HepG2 (cell line): ENCODE data around the gene TMTC4. TPM values are rescaled to one million over a fixed set of nuclear protein-coding genes. Genes with fewer than 3 reads are reported as not detected.

Experiments
- ATAC-seq: fragments of 200-7000 bp; cut with Tn5 transposase; 3 replicates; pipeline ENCODE4 v1.9.1; 2020; ENCODE audit warnings: mild to moderate bottlenecking, moderate library complexity
- BruUV-seq: library from RNA; stranded (reverse); fragments of 400-500 nt; replicated peaks from 2 replicates; lab custom pipeline; 2021; lab: Mats Ljungman, UMichigan
- CTCF ChIA-PET: fragments of 300-600 bp; formaldehyde crosslinking; extraction: SDS; loops from one replicate; lab custom pipeline; 2021; ENCODE audit warnings: low total read pairs, inconsistent platforms, low intra/inter-chr PET ratio; lab: Yijun Ruan, JAX
- POLR2A ChIA-PET: fragments of 350-600 bp; sonication (Branson Sonifier 250); formaldehyde crosslinking; loops from one replicate; lab custom pipeline; 2020; ENCODE audit warnings: antibody characterized with exemption, inconsistent platforms; lab: Yijun Ruan, JAX
- DNase-seq: peaks from one replicate; pipeline ENCODE4 v3.0.0-alpha.2; 2015; ENCODE audit warnings: low spot score
- FAIRE-seq: peaks from 3 replicates; lab custom pipeline; 2011; peaks lifted over from hg19 to GRCh38; lab: Jason Lieb, UNC
- H2AFZ ChIP-seq: one replicate; pipeline ENCODE4 v1.6.1; 2011; ENCODE audit warnings: low read length, inconsistent platforms
- H3K27ac ChIP-seq: fragments of 300-600 bp; 3 replicates; pipeline ENCODE4 v1.8.0; 2011; ENCODE audit warnings: mixed run types, mild to moderate bottlenecking, mixed read lengths, low read length, inconsistent platforms; ENCODE audit not compliant: insufficient read depth; ENCODE audit errors: extremely low read length
- H3K27me3 ChIP-seq, 2 experiments: fragments of 200-600 bp in 1 of 2; 2 replicates in 1 of 2; 3 replicates in 1 of 2; pipeline versions ENCODE4 v1.6.0 to v1.8.0; 2011; ENCODE audit warnings: low read length in 2 of 2, mild to moderate bottlenecking in 2 of 2, moderate library complexity in 2 of 2, inconsistent platforms in 1 of 2; ENCODE audit not compliant: insufficient read depth in 2 of 2, control insufficient read depth in 1 of 2
- H3K36me3 ChIP-seq, 2 experiments: fragments of 200-600 bp in 1 of 2; replicated peaks in 1 of 2; 2 replicates in 1 of 2; 3 replicates in 1 of 2; pipeline versions ENCODE4 v1.5.1 to v1.8.0; 2011; ENCODE audit warnings: low read length in 2 of 2, inconsistent platforms in 1 of 2; ENCODE audit not compliant: insufficient read depth in 2 of 2, control insufficient read depth in 1 of 2
- H3K4me1 ChIP-seq: 2 replicates; pipeline ENCODE4 v1.5.1; 2012; ENCODE audit warnings: low read length, inconsistent platforms; ENCODE audit not compliant: insufficient read depth
- H3K4me2 ChIP-seq: 2 replicates; pipeline ENCODE4 v1.6.0; 2011; ENCODE audit warnings: low read depth, low read length, inconsistent platforms
- H3K4me3 ChIP-seq, 3 experiments: fragments of 200-600 bp in 1 of 3; sonication (generic), shearing (Covaris generic) in 1 of 3; replicated peaks in 1 of 3; 2 replicates each; pipeline ENCODE4 v1.5.1; 2011 to 2016; ENCODE audit warnings: low read length in 3 of 3, inconsistent platforms in 2 of 3, low read depth in 2 of 3, mild to moderate bottlenecking in 2 of 3, control low read depth in 1 of 3, mixed read lengths in 1 of 3; ENCODE audit not compliant: insufficient read depth in 1 of 3
- H3K79me2 ChIP-seq: one replicate; pipeline ENCODE4 v1.6.1; 2011; ENCODE audit warnings: low read length, inconsistent platforms; ENCODE audit not compliant: insufficient read depth
- H3K9ac ChIP-seq: 2 replicates; pipeline ENCODE4 v1.6.0; 2011; ENCODE audit warnings: mild to moderate bottlenecking, low read depth, low read length, inconsistent platforms; ENCODE audit not compliant: insufficient read depth
- H3K9me3 ChIP-seq: 2 replicates; pipeline ENCODE4 v1.5.1; 2012; ENCODE audit warnings: mild to moderate bottlenecking, low read length
- H4K20me1 ChIP-seq: 2 replicates; pipeline ENCODE4 v1.6.0; 2011; ENCODE audit warnings: inconsistent platforms, mild to moderate bottlenecking, low read length, moderate library complexity; ENCODE audit not compliant: insufficient read depth
- CEBPG ChIP-seq: IDR thresholded peaks from 2 replicates; pipeline ENCODE4 v1.6.1; 2016
- GPN1 ChIP-seq: sonication (generic); formaldehyde crosslinking; IDR thresholded peaks from 2 replicates; pipeline ENCODE4 v1.5.1; 2020; ENCODE audit warnings: missing genetic modification reagents, borderline replicate concordance
- HIC2 ChIP-seq: sonication (generic); formaldehyde crosslinking; IDR thresholded peaks from 2 replicates; pipeline ENCODE4 v1.9.0; 2022; ENCODE audit warnings: low read depth, missing genetic modification reagents
- HNF4A ChIP-seq: sonication (generic); formaldehyde crosslinking; IDR thresholded peaks from 2 replicates; pipeline ENCODE4 v1.4.0; 2020; ENCODE audit warnings: missing genetic modification reagents
- IKZF5 ChIP-seq: IDR thresholded peaks from 2 replicates; pipeline ENCODE4 v1.6.1; 2018; ENCODE audit warnings: missing genetic modification reagents, mild to moderate bottlenecking, missing compliant biosample characterization
- JUND ChIP-seq: sonication (generic); formaldehyde crosslinking; IDR thresholded peaks from 2 replicates; pipeline ENCODE4 v1.8.0; 2022; ENCODE audit warnings: mild to moderate bottlenecking, missing genetic modification reagents
- KLF13 ChIP-seq: sonication (generic); formaldehyde crosslinking; IDR thresholded peaks from 2 replicates; pipeline ENCODE4 v1.4.0; 2020; ENCODE audit warnings: mild to moderate bottlenecking, missing genetic modification reagents
- KMT2B ChIP-seq: IDR thresholded peaks from 2 replicates; pipeline ENCODE4 v1.6.1; 2016; ENCODE audit warnings: missing genetic modification reagents, missing compliant biosample characterization
- SCMH1 ChIP-seq: sonication (generic); formaldehyde crosslinking; IDR thresholded peaks from 2 replicates; pipeline ENCODE4 v1.9.0; 2021; ENCODE audit warnings: missing genetic modification reagents, mild to moderate bottlenecking, borderline replicate concordance
- SMAD1 ChIP-seq: sonication (generic); formaldehyde crosslinking; IDR thresholded peaks from 2 replicates; pipeline ENCODE4 v1.4.0; 2020; ENCODE audit warnings: missing genetic modification reagents, low read depth, mild to moderate bottlenecking, borderline replicate concordance
- ZEB1 ChIP-seq: IDR thresholded peaks from 2 replicates; pipeline ENCODE4 v1.6.1; 2012; ENCODE audit warnings: mild to moderate bottlenecking, low read depth, inconsistent platforms; ENCODE audit not compliant: insufficient replicate concordance
- ZKSCAN8 ChIP-seq: IDR thresholded peaks from 2 replicates; pipeline ENCODE4 v1.6.1; 2016; ENCODE audit warnings: borderline replicate concordance, missing genetic modification reagents, missing compliant biosample characterization
- ZNF572 ChIP-seq: sonication (generic); formaldehyde crosslinking; IDR thresholded peaks from 2 replicates; pipeline ENCODE4 v1.5.1; 2020; ENCODE audit warnings: mild to moderate bottlenecking, missing genetic modification reagents
- ZNF615 ChIP-seq: sonication (generic); formaldehyde crosslinking; IDR thresholded peaks from 2 replicates; pipeline ENCODE4 v1.5.0; 2020; ENCODE audit warnings: mild to moderate bottlenecking, missing genetic modification reagents, borderline replicate concordance
- ZNF776 ChIP-seq: sonication (generic); formaldehyde crosslinking; IDR thresholded peaks from 2 replicates; pipeline ENCODE4 v1.4.0; 2020; ENCODE audit warnings: mild to moderate bottlenecking, missing genetic modification reagents
- ZSCAN31 ChIP-seq: sonication (generic); formaldehyde crosslinking; IDR thresholded peaks from 2 replicates; pipeline ENCODE4 v1.5.0; 2020; ENCODE audit warnings: low read depth, mild to moderate bottlenecking, missing genetic modification reagents
- WGBS: methylation state at CpG from one replicate; pipeline ENCODE4 v1.1.6; 2017; ENCODE audit warnings: low lambda C conversion rate; 5-methylcytosine and 5-hydroxymethylcytosine counted together
- in situ Hi-C: cut with HindIII; loops from 2 replicates; pipeline ENCODE4 v1.10.0; 2017; ENCODE audit warnings: low pct_unique_long_range_greater_than_20kb; ENCODE audit not compliant: extremely low pct_ligation_motif_present
- intact Hi-C: fragments of 100-400 bp; cut with micrococcal nuclease; formaldehyde crosslinking; loops from one replicate; pipeline ENCODE4 v1.10.0; 2022; ENCODE audit not compliant: unreplicated experiment
- polyA plus RNA-seq, 8 experiments: library from polyadenylated mRNA; depleted of rRNA in 3 of 8; stranded (reverse) in 7 of 8; unstranded in 1 of 8; fragments of >200 nt; fragmentation: Illumina TruSeq in 4 of 8; extraction: Trizol in 4 of 8; gene quantifications; 2 replicates each; pipeline versions ENCODE4 v1.2.1 to v1.2.3, GENCODE V29; 2011 to 2016; ENCODE audit warnings: low read depth in 4 of 8, missing spikeins in 1 of 8, mixed read lengths in 1 of 8; ENCODE audit not compliant: insufficient read depth in 1 of 8
- total RNA-seq, 5 experiments: library from RNA; depleted of rRNA; stranded (reverse); fragments of >200 nt; fragmentation: Illumina TruSeq; extraction: Trizol; gene quantifications; 2 replicates each; pipeline ENCODE4 v1.2.3, GENCODE V29; 2016; ENCODE audit warnings: low read depth in 1 of 5
- TF ChIP-seq, protein P1 (sequence below): sonication (generic); formaldehyde crosslinking; IDR thresholded peaks from 2 replicates; pipeline ENCODE4 v1.4.0; 2020; ENCODE audit warnings: missing genetic modification reagents
- TF ChIP-seq, protein P2 (sequence below): sonication (generic); formaldehyde crosslinking; IDR thresholded peaks from 2 replicates; pipeline ENCODE4 v1.8.0; 2022; ENCODE audit warnings: missing genetic modification reagents, mild to moderate bottlenecking, moderate library complexity, borderline replicate concordance
- TF ChIP-seq, protein P3 (sequence below): sonication (generic); formaldehyde crosslinking; IDR thresholded peaks from 2 replicates; pipeline ENCODE4 v1.5.0; 2020; ENCODE audit warnings: missing genetic modification reagents

Gene TMTC4
- total and polyA plus RNA-seq, 2 of the 13 experiments (the other 11 are each of a cell fraction or from before 2014, with no cell fraction given) = 16.0 to 22.6 TPM

DNA sequence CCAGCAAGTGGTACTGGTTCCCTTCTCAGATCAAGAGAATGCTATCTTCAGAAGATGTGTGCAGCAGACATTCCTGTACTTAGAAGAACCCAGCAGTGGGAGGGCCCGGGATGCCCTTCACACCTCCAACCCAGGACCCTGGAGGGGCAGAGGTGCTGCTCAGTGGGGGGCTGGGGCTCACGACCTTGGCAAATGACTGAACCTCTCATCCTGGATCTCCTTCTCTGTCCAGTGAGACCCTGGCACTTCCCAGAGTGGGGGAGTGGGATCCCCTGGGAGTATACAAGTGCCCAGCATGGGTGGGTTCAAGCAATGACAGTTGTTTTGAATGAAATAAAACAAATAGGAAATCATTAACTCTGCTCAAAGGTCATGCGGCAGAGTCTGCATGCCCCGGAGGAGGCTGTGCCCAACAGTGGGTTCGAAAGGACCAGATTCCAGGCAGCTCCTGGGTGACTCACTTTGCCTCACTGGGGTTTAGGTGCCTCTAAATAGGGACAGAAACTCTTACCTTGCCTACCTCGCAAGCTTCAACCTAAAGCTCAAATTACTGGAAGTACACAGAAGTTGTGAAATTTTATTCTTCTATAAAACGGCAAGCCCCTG lies 112.9 kb downstream of the TMTC4 start (continued):
- 0 out of 2 replicates have a peak, but pooled peaks have one; percentile 14 for TF ChIP-seq IKZF5
- TF ChIP-seq ZNF776 (CRISPR knock-in tag) = no peak
- TF ChIP-seq, protein P1, sequence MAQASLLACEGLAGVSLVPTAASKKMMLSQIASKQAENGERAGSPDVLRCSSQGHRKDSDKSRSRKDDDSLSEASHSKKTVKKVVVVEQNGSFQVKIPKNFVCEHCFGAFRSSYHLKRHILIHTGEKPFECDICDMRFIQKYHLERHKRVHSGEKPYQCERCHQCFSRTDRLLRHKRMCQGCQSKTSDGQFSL (CRISPR knock-in tag) = no peak
- TF ChIP-seq ZNF615 (CRISPR knock-in tag) = no peak
- TF ChIP-seq CEBPG (CRISPR knock-in tag) = no peak
- TF ChIP-seq ZSCAN31 (CRISPR knock-in tag) = no peak
- peak; percentile 50; the same call in 1 of the 2 replicates for TF ChIP-seq HNF4A (CRISPR knock-in tag)
- no peak for TF ChIP-seq ZNF572 (CRISPR knock-in tag)
- TF ChIP-seq, protein P2, sequence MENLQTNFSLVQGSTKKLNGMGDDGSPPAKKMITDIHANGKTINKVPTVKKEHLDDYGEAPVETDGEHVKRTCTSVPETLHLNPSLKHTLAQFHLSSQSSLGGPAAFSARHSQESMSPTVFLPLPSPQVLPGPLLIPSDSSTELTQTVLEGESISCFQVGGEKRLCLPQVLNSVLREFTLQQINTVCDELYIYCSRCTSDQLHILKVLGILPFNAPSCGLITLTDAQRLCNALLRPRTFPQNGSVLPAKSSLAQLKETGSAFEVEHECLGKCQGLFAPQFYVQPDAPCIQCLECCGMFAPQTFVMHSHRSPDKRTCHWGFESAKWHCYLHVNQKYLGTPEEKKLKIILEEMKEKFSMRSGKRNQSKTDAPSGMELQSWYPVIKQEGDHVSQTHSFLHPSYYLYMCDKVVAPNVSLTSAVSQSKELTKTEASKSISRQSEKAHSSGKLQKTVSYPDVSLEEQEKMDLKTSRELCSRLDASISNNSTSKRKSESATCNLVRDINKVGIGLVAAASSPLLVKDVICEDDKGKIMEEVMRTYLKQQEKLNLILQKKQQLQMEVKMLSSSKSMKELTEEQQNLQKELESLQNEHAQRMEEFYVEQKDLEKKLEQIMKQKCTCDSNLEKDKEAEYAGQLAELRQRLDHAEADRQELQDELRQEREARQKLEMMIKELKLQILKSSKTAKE = no peak

- Histone ChIP-seq H3K9me3 (no peaks in the 10 kb centered on the region), H3K4me2 (no peak overlapping the region; the same call in 1 of the 2 replicates), H2AFZ (no peak overlapping the region), H3K27ac (no peak overlapping the region), H3K9ac (no peak overlapping the region), H3K4me3 (no peak overlapping the region), H4K20me1 (no peaks in the 10 kb centered on the region), H3K27me3 (no peaks in the 10 kb centered on the region), H3K79me2 (no peaks in the 10 kb centered on the region), H3K4me1 (peaks cover 64% of the 10 kb centered on the region), H3K36me3 (no peaks in the 10 kb centered on the region)
- CTCF ChIA-PET = no interaction called here
- no peak for ATAC-seq
- WGBS = 71% methylated on average over 2 of the region's 2 CpGs
- no peak for DNase-seq
- in situ Hi-C loops = no loop called here
- intact Hi-C loops = no loop called here
- BruUV-seq = no TSS peak
- POLR2A ChIA-PET = no interaction called here
- FAIRE-seq = no peak
- TF ChIP-seq KMT2B (CRISPR knock-in tag) = no peak
- TF ChIP-seq ZEB1 = no peak
- TF ChIP-seq KLF13 (CRISPR knock-in tag) = no peak
- no peak for TF ChIP-seq SCMH1
- TF ChIP-seq HIC2 (CRISPR knock-in tag) = no peak
- TF ChIP-seq, protein P3, sequence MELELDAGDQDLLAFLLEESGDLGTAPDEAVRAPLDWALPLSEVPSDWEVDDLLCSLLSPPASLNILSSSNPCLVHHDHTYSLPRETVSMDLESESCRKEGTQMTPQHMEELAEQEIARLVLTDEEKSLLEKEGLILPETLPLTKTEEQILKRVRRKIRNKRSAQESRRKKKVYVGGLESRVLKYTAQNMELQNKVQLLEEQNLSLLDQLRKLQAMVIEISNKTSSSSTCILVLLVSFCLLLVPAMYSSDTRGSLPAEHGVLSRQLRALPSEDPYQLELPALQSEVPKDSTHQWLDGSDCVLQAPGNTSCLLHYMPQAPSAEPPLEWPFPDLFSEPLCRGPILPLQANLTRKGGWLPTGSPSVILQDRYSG (CRISPR knock-in tag) = no peak
- TF ChIP-seq SMAD1 (CRISPR knock-in tag) = no peak
- no peak for TF ChIP-seq ZKSCAN8 (CRISPR knock-in tag)
- TF ChIP-seq JUND (CRISPR knock-in tag) = no peak
- TF ChIP-seq GPN1 = no peak
Measured at GRCh38 chr13:100561158-100561499, 113.5 kb downstream of the TMTC4 start.
